Fibroblast of pulmonary artery (primary cell): Measurements from ENCODE around the gene ALOXE3.
"Not testable (repeated sequence)": the region's sequence is repeated elsewhere in the genome, so short reads cannot be mapped to it uniquely, and the experiment has no call there.

Experiments used
- DNase-seq: peaks from one replicate; pipeline ENCODE4 v3.0.0-alpha.2; 2010; ENCODE audit warnings: low read depth
- H3K4me3 ChIP-seq: replicated peaks from 2 replicates; pipeline ENCODE4 v1.5.1; 2011; ENCODE audit warnings: low read depth, mild to moderate bottlenecking, control low read depth, low read length, moderate library complexity
- TF ChIP-seq, protein P1 (sequence below): IDR thresholded peaks from 2 replicates; pipeline ENCODE4 v1.5.1; 2011; ENCODE audit warnings: mild to moderate bottlenecking, control low read depth, low read length, inconsistent platforms; ENCODE audit errors: missing control alignments

ALOXE3 gene

DNA sequence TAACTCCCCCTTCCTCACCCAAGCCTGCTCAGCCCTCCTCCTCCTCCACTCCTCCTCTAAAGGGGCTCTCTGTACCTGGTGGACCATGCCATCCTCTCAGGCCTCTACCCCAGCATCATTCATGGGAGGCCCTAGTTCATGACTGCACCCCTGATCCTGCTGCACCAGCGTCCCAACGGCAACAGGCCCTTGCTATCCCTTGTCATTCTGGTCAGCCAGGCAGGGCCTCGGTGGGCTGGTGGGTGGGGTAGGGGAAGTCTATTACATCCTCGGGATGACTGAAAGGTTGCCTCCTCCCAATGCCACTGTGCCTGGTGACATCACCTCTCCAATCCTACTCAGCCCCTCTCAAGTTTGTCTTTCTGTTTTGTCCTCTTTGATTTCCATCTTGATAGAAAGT, 50.5 kb downstream of the ALOXE3 start:
- TF ChIP-seq, protein P1, sequence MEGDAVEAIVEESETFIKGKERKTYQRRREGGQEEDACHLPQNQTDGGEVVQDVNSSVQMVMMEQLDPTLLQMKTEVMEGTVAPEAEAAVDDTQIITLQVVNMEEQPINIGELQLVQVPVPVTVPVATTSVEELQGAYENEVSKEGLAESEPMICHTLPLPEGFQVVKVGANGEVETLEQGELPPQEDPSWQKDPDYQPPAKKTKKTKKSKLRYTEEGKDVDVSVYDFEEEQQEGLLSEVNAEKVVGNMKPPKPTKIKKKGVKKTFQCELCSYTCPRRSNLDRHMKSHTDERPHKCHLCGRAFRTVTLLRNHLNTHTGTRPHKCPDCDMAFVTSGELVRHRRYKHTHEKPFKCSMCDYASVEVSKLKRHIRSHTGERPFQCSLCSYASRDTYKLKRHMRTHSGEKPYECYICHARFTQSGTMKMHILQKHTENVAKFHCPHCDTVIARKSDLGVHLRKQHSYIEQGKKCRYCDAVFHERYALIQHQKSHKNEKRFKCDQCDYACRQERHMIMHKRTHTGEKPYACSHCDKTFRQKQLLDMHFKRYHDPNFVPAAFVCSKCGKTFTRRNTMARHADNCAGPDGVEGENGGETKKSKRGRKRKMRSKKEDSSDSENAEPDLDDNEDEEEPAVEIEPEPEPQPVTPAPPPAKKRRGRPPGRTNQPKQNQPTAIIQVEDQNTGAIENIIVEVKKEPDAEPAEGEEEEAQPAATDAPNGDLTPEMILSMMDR: no peak
- DNase-seq: no peak
- H3K4me3 ChIP-seq: no peak overlapping the region

DNA sequence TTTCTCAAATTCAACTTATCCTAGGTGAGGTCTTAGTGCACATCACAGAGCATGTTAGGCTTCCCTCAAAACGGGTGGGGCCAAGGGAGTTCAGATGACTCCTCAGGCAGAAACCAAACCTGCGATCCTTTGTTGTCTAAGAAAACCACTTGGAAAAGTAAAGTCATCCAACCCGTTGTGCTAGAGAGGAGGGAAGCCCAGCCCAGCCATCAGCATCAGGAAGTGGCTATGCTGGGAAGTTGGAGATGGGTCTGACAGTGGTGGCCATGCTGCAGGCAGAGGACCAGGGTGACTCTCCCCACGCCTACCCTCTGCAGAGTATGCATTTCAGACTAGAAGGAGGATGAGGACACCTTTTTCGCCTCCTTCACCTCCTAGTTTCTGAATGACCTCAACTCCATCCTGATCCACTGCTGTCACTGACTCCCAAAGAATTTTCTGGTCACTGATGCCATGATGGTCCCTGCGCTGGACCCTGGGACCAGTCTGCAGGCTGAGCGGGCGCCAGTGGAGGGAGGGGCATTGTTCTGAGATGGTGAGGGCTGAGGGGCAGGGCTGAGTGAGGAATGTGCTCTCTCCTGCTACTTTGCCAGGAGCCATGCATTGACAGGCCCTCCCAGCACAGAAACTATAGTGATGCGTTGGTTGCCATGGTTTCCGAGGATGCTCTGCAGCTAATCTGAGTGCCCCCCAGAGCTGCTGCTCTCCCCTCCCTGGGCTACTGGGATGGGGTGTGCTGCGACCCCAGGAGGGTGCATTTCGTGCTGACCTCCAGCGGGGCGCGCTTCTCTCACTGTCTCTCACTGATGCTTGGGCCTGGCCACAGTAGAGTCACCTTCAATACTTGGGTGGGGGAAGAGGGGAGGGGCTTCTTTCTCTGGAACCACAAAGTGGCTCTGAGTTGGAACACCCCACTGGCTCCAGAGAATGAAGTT, 51.2 kb downstream of the ALOXE3 start:
- DNase-seq: no peak
- H3K4me3 ChIP-seq: no peak overlapping the region
- TF ChIP-seq, protein P1: no peak

DNA sequence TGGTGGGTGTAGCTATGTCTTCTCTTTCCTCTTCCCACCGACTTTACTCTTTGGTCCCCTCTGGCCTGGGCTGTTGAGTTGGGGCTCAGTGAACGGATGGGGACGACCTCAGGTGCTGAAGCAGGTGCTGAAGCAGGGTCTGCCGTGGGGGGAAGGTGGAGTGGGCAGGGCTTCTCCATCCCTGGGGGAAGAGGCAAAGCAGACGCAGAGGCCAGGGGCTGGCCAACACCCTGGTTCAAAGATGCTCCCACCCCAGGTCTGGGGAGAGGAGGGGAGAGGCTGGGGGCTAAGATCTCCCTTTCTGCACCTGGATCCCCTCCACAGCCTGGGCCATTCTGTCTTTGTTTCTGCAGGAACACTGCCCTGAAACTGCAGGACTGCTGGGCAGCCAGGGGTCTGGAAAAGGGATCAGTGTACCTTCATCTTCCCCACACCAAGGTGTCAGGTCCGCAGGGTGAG, 53.7 kb downstream of the ALOXE3 start:
- no peak overlapping the region for H3K4me3 ChIP-seq
- TF ChIP-seq, protein P1: no peak
- DNase-seq: no peak

DNA sequence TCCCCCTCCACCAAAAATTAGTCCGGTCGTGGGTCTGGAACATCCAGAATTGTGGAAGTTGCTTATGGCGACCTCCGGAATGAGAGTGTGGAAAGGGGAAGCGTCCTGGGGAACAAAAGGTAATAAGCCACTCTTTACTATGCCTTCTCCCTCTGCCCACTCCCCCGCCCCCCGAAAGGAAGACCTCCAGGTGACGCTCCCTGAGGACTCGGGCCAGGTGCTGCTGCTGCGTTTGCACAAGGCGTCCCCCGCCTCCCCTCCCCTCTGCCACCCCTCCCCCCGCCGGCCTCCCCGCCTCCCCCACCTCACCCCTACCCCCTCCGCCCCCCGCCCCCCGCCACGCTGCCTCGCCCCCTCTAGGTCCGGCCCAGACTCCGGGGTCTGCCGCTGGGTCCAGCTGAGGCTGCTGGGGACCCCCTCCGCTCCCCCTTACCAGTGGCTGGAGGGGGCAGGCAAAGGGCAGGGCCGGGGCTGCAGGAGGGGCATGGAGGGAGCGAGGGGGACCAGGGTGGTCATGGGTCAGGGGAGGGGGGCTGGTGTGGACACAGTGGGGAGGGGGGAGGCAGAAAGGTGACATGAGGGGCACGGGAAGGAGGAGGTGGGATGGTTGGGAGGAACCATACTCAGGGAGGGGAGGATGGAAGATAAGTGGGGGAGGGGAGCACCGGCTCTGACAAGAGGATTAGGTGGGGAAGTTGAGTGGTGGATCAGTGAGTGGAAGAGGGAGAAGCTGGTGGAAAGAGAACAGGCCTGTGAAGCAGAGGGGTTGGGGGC, 54.4 kb downstream of the ALOXE3 start:
- TF ChIP-seq, protein P1: no peak
- DNase-seq: no peak

DNA sequence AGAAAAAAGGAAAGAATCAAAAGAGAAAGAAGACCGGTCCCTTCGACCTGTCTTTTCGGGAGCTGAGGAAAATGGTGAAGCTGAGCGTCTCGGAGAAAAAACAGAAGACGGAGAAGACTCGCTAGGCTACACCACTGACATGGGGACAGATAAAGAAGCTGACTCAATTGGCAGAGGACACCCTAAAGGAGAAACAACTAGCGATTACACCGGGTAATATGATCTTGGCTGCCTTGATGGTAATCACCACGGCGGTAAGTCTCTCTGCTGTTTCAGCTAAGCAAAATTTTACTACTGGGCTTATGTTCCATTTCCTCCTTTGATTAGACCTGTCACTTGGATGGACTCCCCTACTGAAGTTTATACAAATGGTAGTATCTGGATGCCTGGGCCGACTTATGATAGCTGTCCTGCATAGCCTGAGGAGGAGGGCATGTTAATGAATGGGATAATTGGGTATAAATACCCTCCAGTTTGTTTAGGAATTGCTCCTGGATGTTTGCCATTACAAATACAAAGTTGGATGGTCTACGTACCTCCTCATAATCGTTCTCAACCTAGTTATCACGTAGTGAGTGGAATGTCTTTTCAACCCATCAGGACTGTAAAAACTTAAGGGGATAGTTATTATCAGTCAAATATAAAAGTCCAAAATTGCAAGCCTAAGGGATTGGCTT, 55.4 kb downstream of the ALOXE3 start:
- TF ChIP-seq, protein P1: no peak
- peak overlapping the region; percentile 39 for H3K4me3 ChIP-seq
- no peak for DNase-seq

More for the DNA sequence above, 54.4 kb downstream of the ALOXE3 start:
- no peak overlapping the region for H3K4me3 ChIP-seq

DNA sequence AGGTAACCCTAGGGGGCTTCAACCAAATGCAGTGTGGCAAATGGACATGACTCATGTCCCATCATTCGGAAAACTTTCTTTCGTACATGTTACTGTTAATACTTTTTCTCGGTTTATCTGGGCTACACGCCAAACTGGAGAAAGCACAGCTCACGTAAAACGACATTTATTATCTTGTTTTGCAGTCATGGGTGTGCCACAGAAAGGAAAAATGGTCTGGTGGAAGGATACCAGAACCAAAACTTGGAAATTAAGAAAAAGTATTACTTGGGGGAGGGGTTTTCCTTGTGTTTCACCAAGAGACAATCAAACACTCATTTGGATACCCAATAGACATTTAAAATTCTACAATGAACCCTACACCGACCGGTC, 55.9 kb downstream of the ALOXE3 start:
- peak overlapping the region; percentile 39 for H3K4me3 ChIP-seq
- DNase-seq: peak; percentile 69
- TF ChIP-seq, protein P1: no peak

DNA sequence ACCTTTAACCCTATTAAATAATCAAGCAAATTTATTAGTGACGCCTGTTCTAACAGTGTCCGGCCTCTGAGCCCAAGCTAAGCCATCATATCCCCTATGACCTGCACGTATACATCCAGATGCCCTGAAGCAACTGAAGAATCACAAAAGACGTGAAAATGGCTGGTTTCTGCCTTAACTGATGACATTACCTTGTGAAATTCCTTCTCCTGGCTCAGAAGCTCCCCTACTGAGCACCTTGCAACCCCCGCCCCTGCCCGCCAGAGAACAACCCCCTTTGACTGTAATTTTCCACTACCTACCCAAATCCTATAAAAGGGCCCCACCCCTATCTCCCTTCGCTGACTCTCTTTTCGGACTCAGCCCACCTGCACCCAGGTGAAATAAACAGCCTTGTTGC, 56.5 kb downstream of the ALOXE3 start:
- DNase-seq, H3K4me3 ChIP-seq: not testable (repeated sequence)
